Measurements from ENCODE around the gene ACOT11.
"Not testable (repeated sequence)": the region's sequence is repeated elsewhere in the genome, so short reads cannot be mapped to it uniquely, and the experiment has no call there.

Gene ACOT11

DNA sequence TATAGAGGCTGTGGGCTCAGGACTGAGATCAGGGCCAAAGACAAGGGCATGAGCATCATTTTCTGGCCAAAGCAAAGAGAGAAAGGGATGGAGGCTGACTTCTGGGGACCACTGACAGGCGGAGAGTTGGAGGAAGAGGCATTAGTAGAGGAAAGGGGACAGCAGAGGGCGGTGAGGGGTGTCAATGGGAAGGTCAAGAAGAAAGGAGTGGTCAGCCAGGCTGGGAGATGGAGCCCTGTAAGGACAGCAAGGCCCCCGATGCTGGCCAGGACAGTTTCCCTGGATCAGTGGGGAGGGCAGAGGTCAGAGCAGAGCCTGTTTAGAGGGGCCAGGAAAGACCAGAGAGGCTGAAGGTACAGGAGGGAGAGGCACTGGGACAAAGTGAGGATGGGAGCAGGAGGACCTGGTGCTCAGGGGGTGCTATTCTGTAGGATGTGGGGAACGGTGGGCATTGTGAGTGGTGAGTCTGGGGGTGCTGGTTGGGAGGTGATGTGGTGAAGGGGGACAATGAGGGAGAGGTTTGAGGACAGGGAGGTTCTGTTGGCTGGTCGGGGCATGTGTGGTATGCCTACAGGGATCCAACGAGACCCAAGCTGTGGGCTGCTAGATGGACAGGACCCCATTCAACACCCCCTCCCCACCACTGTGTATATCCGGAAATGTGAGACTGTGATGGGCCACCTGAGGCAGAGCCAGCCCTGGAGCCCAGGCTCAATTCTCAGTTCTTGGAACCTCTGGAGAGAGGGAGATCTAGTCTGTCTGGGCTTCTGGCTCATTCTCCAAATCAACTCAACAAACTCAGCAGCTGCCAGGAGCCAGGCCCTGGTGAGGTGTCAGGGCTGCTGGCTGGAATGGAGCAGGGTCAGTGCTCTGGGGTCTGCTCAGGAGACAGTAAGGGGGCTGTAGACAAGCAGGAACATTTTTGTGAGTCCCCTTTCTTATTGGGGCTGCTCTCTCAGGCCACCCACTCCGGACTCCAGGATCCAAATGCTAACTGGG is 76.7 kb downstream of the ACOT11 start:
- no peak overlapping the region for H3K4me3 ChIP-seq (ENCODE audit: low read depth, low read length)
- no peak for DNase-seq (ENCODE audit: low read depth)

GRCh38 chr1:54627196-54627595 is 79.2 kb downstream of the ACOT11 start:
- no peak overlapping the region for H3K4me3 ChIP-seq (ENCODE audit: low read depth, low read length)
- no peak for DNase-seq (ENCODE audit: low read depth)

GRCh38 chr1:54635804-54636203 is 87.8 kb downstream of the ACOT11 start:
- not testable (repeated sequence) for DNase-seq (ENCODE audit: low read depth)

DNA sequence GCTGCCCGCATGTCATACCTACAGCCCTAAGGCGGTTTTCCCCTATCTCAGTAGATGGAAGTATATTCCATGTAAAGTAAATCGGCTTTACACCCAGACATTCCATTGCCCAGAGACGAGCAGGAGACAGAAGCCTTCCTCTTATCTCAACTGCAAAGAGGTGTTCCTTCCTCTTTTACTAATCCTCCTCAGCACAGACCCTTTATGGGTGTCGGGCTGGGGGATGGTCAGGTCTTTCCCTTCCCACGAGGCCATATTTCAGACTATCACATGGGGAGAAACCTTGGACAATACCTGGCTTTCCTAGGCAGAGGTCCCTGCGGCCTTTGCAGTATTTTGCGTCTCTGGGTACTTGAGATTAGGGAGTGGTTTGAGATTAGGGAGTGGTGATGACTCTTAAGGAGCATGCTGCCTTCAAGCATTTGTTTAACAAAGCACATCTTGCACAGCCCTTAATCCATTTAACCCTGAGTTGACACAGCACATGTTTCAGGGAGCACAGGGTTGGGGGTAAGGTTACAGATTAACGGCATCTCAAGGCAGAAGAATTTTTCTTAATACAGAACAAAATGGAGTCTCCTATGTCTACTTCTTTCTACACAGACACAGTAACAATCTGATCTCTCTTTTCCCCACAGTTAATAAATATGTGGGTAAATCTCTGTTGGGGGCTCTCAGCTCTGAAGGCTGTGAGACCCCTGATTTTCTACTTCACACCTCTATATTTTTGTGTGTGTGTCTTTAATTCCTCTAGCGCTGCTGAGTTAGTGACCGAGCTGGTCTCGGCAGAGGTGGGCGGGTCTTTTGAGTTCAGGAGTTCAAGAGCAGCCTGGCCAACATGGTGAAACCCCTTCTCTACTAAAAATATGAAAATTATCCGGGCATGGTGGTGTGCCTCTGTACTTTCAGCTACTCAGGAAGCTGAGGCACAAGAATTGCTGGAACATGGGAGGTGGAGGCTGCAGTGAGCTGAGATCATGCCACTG is 88.7 kb downstream of the ACOT11 start:
- not testable (repeated sequence) for H3K4me3 ChIP-seq (ENCODE audit: low read depth, low read length); DNase-seq (ENCODE audit: low read depth)

More at GRCh38 chr1:54635804-54636203, 87.8 kb downstream of the ACOT11 start:
- not testable (repeated sequence) for H3K4me3 ChIP-seq (ENCODE audit: low read depth, low read length)

GRCh38 chr1:54640361-54640760 is 92.3 kb downstream of the ACOT11 start:
- no peak for DNase-seq (ENCODE audit: low read depth)
- H3K4me3 ChIP-seq (ENCODE audit: low read depth, low read length) = no peak overlapping the region

DNA sequence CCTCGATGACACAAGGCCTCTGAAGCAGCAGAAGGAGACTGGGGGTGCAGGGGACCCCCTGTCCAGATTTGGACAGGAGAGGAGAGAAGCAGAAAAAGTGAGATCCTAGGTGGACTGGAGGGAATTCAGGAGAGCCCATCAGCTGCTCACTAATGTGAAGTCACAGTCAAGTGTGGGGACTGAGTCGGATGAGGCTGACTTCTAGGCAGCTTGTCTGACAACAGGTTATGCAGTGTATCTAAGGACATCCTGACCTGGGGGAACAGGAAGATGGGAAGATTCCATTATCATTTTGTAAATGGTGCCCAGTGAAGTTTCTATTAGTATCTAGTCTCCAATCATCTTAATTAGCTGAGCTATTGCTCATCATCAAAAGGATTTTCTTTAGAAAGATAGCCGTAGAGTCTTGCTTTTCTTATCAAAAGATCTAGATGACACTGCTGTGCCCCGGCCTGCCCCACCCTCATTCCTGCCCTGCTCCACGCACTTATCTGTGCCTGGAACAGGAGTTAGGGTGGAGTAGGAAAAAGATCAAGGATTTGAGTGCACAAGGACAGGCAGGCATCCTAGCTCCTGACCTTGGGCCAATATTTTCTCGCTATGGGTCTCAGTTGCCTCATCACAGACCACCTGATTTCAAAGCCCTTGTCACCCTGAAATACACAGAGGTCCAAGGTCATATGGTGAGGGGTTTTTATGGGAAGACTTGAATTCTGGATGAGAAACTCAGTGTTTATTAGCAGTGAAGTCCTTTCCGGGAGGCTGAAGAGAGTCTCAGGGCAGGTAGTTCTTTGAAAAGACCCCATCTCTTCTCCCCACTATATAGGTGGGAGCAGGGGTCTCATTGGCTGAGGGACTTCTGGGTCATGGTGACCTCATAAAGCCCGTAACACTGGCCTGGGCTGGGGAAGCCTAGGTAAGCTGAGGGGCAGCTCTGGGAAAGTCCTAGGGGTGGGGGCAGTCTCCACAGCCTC is 93.1 kb downstream of the ACOT11 start, which contains the start of gene MROH7:
Gene MROH7, plus strand, starts transcription at position 924 of the 974 bp plus-strand sequence. CDS start 11,141 bp downstream, outside the sequence.
- DNase-seq (ENCODE audit: low read depth) = no peak
- no peak within 1 kb of the TSS for H3K4me3 ChIP-seq (ENCODE audit: low read depth, low read length)

GRCh38 chr1:54643736-54644135 is 95.7 kb downstream of the ACOT11 start:
- DNase-seq (ENCODE audit: low read depth) = no peak

GRCh38 chr1:54645806-54646676 is 98.0 kb downstream of the ACOT11 start:
- no peak for DNase-seq (ENCODE audit: low read depth)
- H3K4me3 ChIP-seq (ENCODE audit: low read depth, low read length) = no peak overlapping the region

More at GRCh38 chr1:54643736-54644135, 95.7 kb downstream of the ACOT11 start:
- no peak overlapping the region for H3K4me3 ChIP-seq (ENCODE audit: low read depth, low read length)

GRCh38 chr1:54649130-54649898 is 101.3 kb downstream of the ACOT11 start:
- H3K4me3 ChIP-seq (ENCODE audit: low read depth, low read length) = no peak overlapping the region
- no peak for DNase-seq (ENCODE audit: low read depth)

DNA sequence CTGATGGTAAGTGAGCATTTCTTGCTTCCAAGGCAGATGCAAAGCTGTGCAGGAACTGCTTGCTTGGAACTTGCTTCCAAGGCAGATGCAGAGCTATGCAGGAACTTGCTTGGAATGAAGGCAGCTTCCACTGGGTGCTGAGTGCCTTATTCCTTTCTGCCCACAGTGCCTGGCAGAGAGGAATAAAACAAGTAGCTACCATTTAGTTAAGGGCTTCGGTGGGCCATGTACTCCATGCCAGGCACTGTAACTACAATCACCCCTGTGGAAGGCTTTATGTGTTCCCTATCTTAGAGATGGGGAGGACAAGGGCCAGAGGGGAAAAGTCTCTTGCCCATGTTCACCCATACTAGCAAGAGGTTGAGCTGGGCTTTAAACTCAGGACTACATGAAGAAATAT is 101.9 kb downstream of the ACOT11 start:
- H3K4me3 ChIP-seq (ENCODE audit: low read depth, low read length) = no peak overlapping the region
- no peak for DNase-seq (ENCODE audit: low read depth)

- H3K4me3 ChIP-seq (ENCODE audit: low read depth, low read length) = no peak overlapping the region
- no peak for DNase-seq (ENCODE audit: low read depth)
Measured at GRCh38 chr1:54650417-54650816, 102.4 kb downstream of the ACOT11 start.

GRCh38 chr1:54651608-54652007 is 103.6 kb downstream of the ACOT11 start:
- DNase-seq (ENCODE audit: low read depth) = no peak
- no peak overlapping the region for H3K4me3 ChIP-seq (ENCODE audit: low read depth, low read length)

DNA sequence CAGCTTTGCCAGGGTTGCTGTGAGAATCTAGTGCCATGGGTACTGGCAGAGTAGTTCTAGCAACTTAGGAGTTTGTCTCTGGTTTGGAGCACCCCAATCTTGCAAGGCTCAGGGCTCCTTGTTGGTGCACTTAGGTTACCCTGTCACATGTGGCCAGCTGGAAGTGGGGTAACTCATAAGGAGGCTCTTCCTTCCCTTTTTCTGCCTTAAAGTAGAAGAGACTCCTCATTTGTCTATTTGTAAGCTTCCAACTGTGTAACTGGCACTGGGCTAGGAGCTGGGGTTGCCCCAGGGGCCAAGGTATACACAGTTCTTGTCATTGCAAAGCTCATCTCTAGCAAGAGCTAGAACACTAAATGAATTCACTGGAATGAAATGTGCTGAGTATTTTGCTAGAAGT is 104.1 kb downstream of the ACOT11 start:
- no peak for DNase-seq (ENCODE audit: low read depth)
- H3K4me3 ChIP-seq (ENCODE audit: low read depth, low read length) = no peak overlapping the region

GRCh38 chr1:54653036-54653435 is 105.0 kb downstream of the ACOT11 start:
- no peak for DNase-seq (ENCODE audit: low read depth)
- no peak overlapping the region for H3K4me3 ChIP-seq (ENCODE audit: low read depth, low read length)

DNA sequence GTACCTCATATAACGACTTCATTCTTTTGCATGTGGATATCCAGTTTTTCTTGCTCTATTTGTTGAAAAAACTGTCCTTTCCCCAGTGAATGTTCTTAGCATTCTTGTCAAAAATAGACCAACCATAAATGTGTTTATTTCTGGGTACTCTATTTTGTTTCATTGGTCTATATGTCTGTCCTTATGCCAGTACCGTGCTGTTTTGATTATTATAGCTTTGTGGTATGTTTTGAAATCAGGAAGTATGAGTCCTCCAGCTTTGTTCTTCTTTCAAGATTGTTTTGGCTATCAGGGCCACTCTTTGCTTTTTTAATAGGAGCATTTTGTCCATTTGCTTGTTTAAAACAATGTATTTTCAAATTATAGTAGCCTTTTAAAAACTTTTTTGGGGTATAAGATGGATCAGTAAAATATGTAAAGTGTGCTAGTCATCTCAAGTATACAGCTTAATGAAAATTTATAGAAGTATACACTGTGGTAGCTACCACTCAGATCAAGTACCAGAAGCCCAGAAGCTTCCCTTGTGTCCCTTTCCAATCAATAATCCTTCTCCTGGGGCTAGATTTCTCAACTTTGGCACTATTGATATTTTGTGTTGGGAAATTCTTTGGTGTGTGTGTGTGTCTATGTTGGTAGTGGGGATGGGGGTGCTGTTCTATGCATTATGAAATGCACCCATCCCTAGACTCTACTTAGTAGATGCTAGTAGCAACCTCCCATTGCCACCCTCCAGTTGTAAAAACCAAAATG is 110.3 kb downstream of the ACOT11 start:
- DNase-seq (ENCODE audit: low read depth) = no peak
- H3K4me3 ChIP-seq (ENCODE audit: low read depth, low read length) = no peak overlapping the region

Data from skeletal muscle cell (primary cell).